Astrocyte of the cerebellum (primary cell): Measurements from ENCODE around the gene MPEG1.

Experiments used
- DNase-seq: peaks from one replicate; pipeline ENCODE4 v3.0.0-alpha.2; 2011; ENCODE audit warnings: low read depth
- H3K4me3 ChIP-seq: 2 replicates; pipeline ENCODE4 v1.5.1; 2011; ENCODE audit warnings: mild to moderate bottlenecking, low read depth, low read length, moderate library complexity
- in situ Hi-C: cut with HindIII; loops from 2 replicates; pipeline ENCODE4 v1.10.0; 2017; ENCODE audit warnings: low sequenced_read_pairs
- TF ChIP-seq, protein P1 (sequence below): IDR thresholded peaks from 2 replicates; pipeline ENCODE4 v1.5.1; 2012; ENCODE audit warnings: low read length, low read depth, moderate library complexity, mild to moderate bottlenecking; ENCODE audit errors: missing control alignments

MPEG1 gene

DNA sequence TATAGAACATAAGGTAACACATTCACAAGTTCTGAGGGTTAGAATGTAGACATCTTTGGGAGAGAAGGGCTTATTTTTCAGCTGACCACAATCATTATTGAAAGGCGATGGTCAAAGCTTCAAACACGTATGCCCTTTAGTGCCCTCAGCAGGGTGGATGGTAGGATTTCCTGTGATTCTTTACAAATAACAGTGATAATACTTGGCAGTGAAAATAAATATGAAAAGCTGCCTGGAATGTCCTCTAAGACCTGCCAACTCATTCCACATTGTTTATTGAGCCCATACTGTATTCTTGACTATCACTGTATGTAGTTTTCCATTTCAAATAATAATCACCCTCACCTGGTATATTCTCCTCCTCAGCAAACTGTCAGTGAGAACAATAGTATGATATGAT, 13.7 kb upstream of the MPEG1 start:
- in situ Hi-C loops: no loop called here
- H3K4me3 ChIP-seq: no peak overlapping the region
- DNase-seq: no peak
- TF ChIP-seq, protein P1, sequence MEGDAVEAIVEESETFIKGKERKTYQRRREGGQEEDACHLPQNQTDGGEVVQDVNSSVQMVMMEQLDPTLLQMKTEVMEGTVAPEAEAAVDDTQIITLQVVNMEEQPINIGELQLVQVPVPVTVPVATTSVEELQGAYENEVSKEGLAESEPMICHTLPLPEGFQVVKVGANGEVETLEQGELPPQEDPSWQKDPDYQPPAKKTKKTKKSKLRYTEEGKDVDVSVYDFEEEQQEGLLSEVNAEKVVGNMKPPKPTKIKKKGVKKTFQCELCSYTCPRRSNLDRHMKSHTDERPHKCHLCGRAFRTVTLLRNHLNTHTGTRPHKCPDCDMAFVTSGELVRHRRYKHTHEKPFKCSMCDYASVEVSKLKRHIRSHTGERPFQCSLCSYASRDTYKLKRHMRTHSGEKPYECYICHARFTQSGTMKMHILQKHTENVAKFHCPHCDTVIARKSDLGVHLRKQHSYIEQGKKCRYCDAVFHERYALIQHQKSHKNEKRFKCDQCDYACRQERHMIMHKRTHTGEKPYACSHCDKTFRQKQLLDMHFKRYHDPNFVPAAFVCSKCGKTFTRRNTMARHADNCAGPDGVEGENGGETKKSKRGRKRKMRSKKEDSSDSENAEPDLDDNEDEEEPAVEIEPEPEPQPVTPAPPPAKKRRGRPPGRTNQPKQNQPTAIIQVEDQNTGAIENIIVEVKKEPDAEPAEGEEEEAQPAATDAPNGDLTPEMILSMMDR: no peak

DNA sequence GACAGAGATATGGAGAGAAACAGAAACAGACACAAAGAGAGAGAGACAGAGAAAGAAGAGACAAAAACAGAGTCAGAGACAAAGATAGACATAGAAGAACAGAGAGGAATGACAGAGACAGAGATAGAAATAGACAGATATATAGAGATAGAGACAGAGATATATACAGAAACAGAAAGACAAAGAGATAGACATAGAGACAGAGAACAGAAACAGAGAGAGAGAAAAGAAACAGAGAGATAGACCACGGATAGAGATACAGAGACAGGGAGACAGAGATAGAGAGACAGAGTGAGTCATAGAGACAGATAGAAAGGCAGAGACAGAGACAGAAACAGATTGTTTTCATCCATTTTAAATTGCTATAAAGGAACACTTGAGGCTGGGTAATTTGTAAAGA, 12.3 kb upstream of the MPEG1 start:
- TF ChIP-seq, protein P1: no peak
- DNase-seq: no peak
- in situ Hi-C loops: no loop called here

DNA sequence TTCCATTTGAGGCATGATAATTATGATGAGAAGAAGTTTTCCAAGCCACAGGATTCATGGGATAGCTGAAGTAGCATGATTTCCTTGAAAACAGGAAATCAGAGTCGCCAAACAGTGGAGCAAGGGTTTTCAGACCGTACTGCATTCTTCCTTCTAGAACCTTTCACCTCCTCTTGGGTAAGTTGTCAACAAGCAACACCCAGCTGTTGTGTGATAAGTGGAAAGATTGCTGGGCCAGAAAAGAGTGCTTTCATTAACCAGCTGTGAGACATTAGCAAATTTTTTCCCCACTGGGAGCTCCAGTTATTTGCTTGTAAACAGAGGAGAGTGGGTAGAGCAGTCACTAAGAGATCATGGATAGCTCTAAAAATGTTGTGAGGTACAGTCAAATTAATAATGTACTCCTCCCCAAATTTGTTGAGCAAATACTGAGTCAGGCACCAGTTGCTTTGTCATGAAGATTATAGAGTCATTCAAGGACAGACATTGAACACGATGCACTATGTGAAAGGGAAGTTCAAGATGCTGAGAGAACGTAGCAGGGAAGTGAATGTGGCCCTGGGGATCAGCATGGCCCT, 11.7 kb upstream of the MPEG1 start:
- in situ Hi-C loops: no loop called here

More for the DNA sequence above, 12.3 kb upstream of the MPEG1 start:
- H3K4me3 ChIP-seq: no peak overlapping the region

DNA sequence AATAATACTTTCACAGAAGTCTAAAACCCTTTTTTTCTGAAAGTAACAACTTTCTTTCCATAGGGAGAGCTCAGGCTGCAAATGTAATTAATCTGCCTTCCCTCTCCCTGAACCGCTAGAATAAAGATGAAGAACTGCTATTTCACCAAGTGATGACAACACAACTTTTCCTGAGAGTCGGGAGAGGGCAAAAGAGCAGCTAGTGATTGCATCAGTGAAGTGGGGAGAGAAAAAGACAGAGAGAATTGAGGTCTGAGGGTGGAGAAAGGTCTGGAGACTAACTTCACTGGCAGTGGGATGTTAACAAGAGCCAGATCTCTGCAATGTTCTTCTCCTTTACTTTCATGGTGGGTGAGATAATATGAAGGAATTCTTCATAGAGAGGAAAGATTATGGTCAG, 10.9 kb upstream of the MPEG1 start:
- TF ChIP-seq, protein P1: no peak
- no peak for DNase-seq
- in situ Hi-C loops: no loop called here
- no peak overlapping the region for H3K4me3 ChIP-seq

More for the DNA sequence above, 11.7 kb upstream of the MPEG1 start:
- no peak overlapping the region for H3K4me3 ChIP-seq
- no peak for DNase-seq
- TF ChIP-seq, protein P1: no peak

DNA sequence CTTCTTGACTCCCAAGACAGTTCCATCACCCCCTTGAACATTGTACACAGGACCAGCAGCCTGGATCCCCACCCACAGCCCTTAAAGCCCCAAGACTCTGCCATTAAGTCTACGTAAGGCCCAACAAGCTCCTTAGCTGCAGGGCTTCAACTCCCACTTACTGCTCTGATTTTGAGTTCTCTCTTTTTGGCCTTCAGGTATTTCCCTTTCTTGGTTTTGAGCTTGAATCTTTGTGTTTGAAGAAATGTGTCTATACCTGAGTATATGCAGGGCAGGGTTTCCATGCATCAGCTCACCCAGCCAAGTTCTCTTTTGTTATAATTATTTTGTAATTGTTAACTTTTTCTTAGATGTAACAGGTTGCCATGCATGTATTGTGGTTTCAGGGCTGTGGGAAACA, 10.4 kb upstream of the MPEG1 start:
- DNase-seq: no peak
- H3K4me3 ChIP-seq: no peak overlapping the region
- in situ Hi-C loops: no loop called here
- TF ChIP-seq, protein P1: no peak

DNA sequence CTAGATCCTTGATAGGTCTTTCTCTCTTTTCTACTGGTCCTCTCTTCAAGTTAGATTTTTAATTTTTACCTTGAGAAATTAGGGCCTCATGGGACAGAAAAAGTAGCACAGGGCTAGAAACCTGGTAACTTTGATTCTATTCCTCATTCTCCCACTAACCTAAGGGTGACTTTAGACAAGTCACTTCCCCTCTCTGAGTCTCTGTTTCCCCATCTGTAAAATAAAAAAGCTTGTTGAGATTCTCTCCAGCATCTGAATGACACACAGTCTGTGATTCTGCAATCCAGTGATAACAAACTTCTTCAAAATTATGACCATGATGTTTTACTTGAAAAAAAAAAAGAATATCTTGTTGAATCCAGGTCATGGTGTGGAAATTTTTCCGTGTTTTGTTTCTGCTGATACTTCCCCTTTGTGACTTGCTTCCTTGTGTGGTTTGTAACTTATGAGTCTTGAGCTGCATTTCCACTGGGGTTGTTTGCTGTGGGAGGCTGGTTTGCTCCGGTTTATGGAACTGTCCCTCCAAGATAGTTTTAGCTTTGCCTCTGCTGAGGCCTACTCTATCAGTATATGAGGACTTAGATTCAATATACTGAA, 9.8 kb upstream of the MPEG1 start:
- in situ Hi-C loops: no loop called here
- TF ChIP-seq, protein P1: no peak
- no peak overlapping the region for H3K4me3 ChIP-seq
- DNase-seq: no peak
